GM12878 (cell line): ENCODE data around the gene MEIOC. TPM values are rescaled to one million over a fixed set of nuclear protein-coding genes. Genes with fewer than 3 reads are reported as not detected.

Source experiments
- ATAC-seq: fragments of 200-7000 bp; cut with Tn5 transposase; 3 replicates; pipeline ENCODE4 v1.9.1; 2020; ENCODE audit warnings: mild to moderate bottlenecking, moderate library complexity
- BruUV-seq: library from RNA; stranded (reverse); fragments of 400-500 nt; replicated peaks from 2 replicates; lab custom pipeline; 2021; lab: Mats Ljungman, UMichigan
- CTCF ChIA-PET: fragments of 300-600 bp; sonication (Branson Sonifier 250); formaldehyde crosslinking; extraction: SDS; loops from one replicate; lab custom pipeline; 2021; ENCODE audit warnings: inconsistent platforms; lab: Yijun Ruan, JAX
- POLR2A ChIA-PET: fragments of 350-600 bp; formaldehyde crosslinking; extraction: SDS; loops from one replicate; lab custom pipeline; 2021; ENCODE audit warnings: inconsistent platforms; lab: Charles Lee
- RAD21 ChIA-PET: fragments of 300-600 bp; sonication (Branson Sonifier 250); formaldehyde crosslinking; loops from one replicate; lab custom pipeline; 2023; ENCODE audit warnings: antibody characterized with exemption; ENCODE audit not compliant: unreplicated experiment; lab: Charles Lee
- SMC1A ChIA-PET: fragments of 300-600 bp; sonication (Branson Sonifier 250); formaldehyde crosslinking; loops from one replicate; lab custom pipeline; 2023; ENCODE audit not compliant: unreplicated experiment, uncharacterized antibody; lab: Charles Lee
- DNase-seq: peaks from one replicate; pipeline ENCODE4 v3.0.0-alpha.2; 2011; ENCODE audit warnings: low read depth, low spot score
- FAIRE-seq: peaks from 3 replicates; lab custom pipeline; 2011; peaks lifted over from hg19 to GRCh38; lab: Jason Lieb, UNC
- H2AFZ ChIP-seq: 2 replicates; pipeline ENCODE4 v1.6.0; 2011; ENCODE audit warnings: low read depth, low read length, control low read depth; ENCODE audit not compliant: control insufficient read depth
- H3K27ac ChIP-seq: 2 replicates; pipeline ENCODE4 v1.5.1; 2011; ENCODE audit warnings: control low read depth; ENCODE audit not compliant: control insufficient read depth, insufficient read depth
- H3K27me3 ChIP-seq, 2 experiments: replicated peaks in 1 of 2; 2 replicates each; pipeline versions ENCODE4 v1.6.0 to v1.6.1; 2011; ENCODE audit warnings: low read length in 1 of 2; ENCODE audit not compliant: control insufficient read depth in 2 of 2, insufficient read depth in 2 of 2
- H3K36me3 ChIP-seq, 2 experiments: 2 replicates each; pipeline ENCODE4 v1.5.1; 2011; ENCODE audit warnings: low read length in 1 of 2; ENCODE audit not compliant: control insufficient read depth in 2 of 2, insufficient read depth in 2 of 2
- H3K4me1 ChIP-seq: 2 replicates; pipeline ENCODE4 v1.6.1; 2011; ENCODE audit warnings: mild to moderate bottlenecking, low read length, moderate library complexity, mixed read lengths; ENCODE audit not compliant: control insufficient read depth, insufficient read depth
- H3K4me2 ChIP-seq: 2 replicates; pipeline ENCODE4 v1.6.0; 2011; ENCODE audit warnings: control low read depth; ENCODE audit not compliant: control insufficient read depth, insufficient read depth
- H3K4me3 ChIP-seq: fragments of 200-600 bp; sonication (generic); 2 replicates; pipeline ENCODE4 v1.5.1; 2016
- H3K79me2 ChIP-seq: 2 replicates; pipeline ENCODE4 v1.6.0; 2011; ENCODE audit warnings: low read length; ENCODE audit not compliant: control insufficient read depth, insufficient read depth
- H3K9ac ChIP-seq: 2 replicates; pipeline ENCODE4 v1.8.0; 2011; ENCODE audit warnings: low read length, control low read depth, mixed read lengths; ENCODE audit not compliant: control insufficient read depth, insufficient read depth
- H3K9me3 ChIP-seq: replicated peaks from 3 replicates; pipeline ENCODE4 v1.5.1; 2011; ENCODE audit warnings: mild to moderate bottlenecking, low read length; ENCODE audit not compliant: control insufficient read depth, insufficient read depth
- H4K20me1 ChIP-seq: 2 replicates; pipeline ENCODE4 v1.6.0; 2011; ENCODE audit not compliant: control insufficient read depth, insufficient read depth
- BCL11A ChIP-seq: IDR thresholded peaks from 2 replicates; pipeline ENCODE4 v1.6.1; 2011; ENCODE audit warnings: low read depth, low read length
- BCL3 ChIP-seq: IDR thresholded peaks from 2 replicates; pipeline ENCODE4 v1.6.1; 2011; ENCODE audit warnings: borderline replicate concordance, low read depth, mild to moderate bottlenecking, moderate library complexity, low read length; ENCODE audit not compliant: insufficient read depth, poor library complexity, severe bottlenecking
- DPF2 ChIP-seq: fragments of 450-650 bp; IDR thresholded peaks from 2 replicates; pipeline ENCODE4 v1.6.1; 2017; ENCODE audit warnings: mild to moderate bottlenecking
- EGR1 ChIP-seq, 2 experiments: IDR thresholded peaks; 1 replicate in 1 of 2; 2 replicates in 1 of 2; pipeline ENCODE4 v1.6.1; 2011 to 2012; ENCODE audit warnings: low read depth in 2 of 2, low read length in 2 of 2, borderline replicate concordance in 1 of 2, mild to moderate bottlenecking in 1 of 2, moderate library complexity in 1 of 2
- EP300 ChIP-seq, 2 experiments: fragments of 150-350 bp in 1 of 2; IDR thresholded peaks; 2 replicates each; pipeline ENCODE4 v1.6.1; 2011 to 2012; ENCODE audit warnings: low read depth in 2 of 2, low read length in 2 of 2, borderline replicate concordance in 1 of 2, improper control_type of control experiment in 1 of 2, inconsistent platforms in 1 of 2; ENCODE audit not compliant: control insufficient read depth in 1 of 2
- ETV6 ChIP-seq, 2 experiments: fragments of 450-650 bp in 1 of 2; IDR thresholded peaks in 1 of 2; conservative IDR thresholded peaks in 1 of 2; 2 replicates each; pipeline ENCODE4 v1.6.1; 2014; ENCODE audit warnings: antibody characterized with exemption in 1 of 2, borderline replicate concordance in 1 of 2, low read depth in 1 of 2, mild to moderate bottlenecking in 1 of 2, moderate library complexity in 1 of 2
- FOXK2 ChIP-seq: fragments of 450-650 bp; IDR thresholded peaks from 2 replicates; pipeline ENCODE4 v1.6.1; 2017; ENCODE audit warnings: mild to moderate bottlenecking, moderate library complexity
- IRF4 ChIP-seq: IDR thresholded peaks from 2 replicates; pipeline ENCODE4 v1.6.1; 2011; ENCODE audit warnings: low read depth, low read length
- MLLT1 ChIP-seq: fragments of 450-650 bp; IDR thresholded peaks from 2 replicates; pipeline ENCODE4 v1.6.1; 2016; ENCODE audit warnings: mild to moderate bottlenecking
- MXI1 ChIP-seq: fragments of 150-350 bp; IDR thresholded peaks from 2 replicates; pipeline ENCODE4 v1.6.1; 2011; ENCODE audit warnings: low read depth, mild to moderate bottlenecking, inconsistent platforms, low read length, improper control_type of control experiment
- RUNX3 ChIP-seq: IDR thresholded peaks from 2 replicates; pipeline ENCODE4 v1.6.1; 2012; ENCODE audit warnings: low read length, inconsistent platforms
- TCF3 ChIP-seq: IDR thresholded peaks from 2 replicates; pipeline ENCODE4 v1.6.1; 2012; ENCODE audit warnings: low read depth, mild to moderate bottlenecking, low read length, borderline replicate concordance; ENCODE audit not compliant: insufficient read depth
- WGBS: methylation state at CpG from one replicate; pipeline ENCODE4 v1.1.6; 2016; ENCODE audit warnings: low lambda C conversion rate; ENCODE audit not compliant: insufficient replicate concordance, insufficient coverage; ENCODE audit errors: missing lambda C conversion rate; 5-methylcytosine and 5-hydroxymethylcytosine counted together
- in situ Hi-C: fragments of 300-500 bp; cut with MboI; formaldehyde crosslinking; loops from 9 replicates; pipeline ENCODE4 v1.14.3; 2018; ENCODE audit warnings: mixed read lengths
- intact Hi-C: fragments of 100-400 bp; cut with micrococcal nuclease; formaldehyde crosslinking; loops from one replicate; pipeline ENCODE4 v1.14.2; 2022; ENCODE audit not compliant: unreplicated experiment
- polyA plus RNA-seq, 11 experiments: library from polyadenylated mRNA; depleted of rRNA in 4 of 11; unstranded in 6 of 11; stranded (reverse) in 5 of 11; fragments of >200 nt; fragmentation: Nextera tagmentation in 4 of 11; fragmentation: Illumina TruSeq in 1 of 11; extraction: Ambion mirVana in 4 of 11; extraction: Trizol in 1 of 11; gene quantifications; 1 replicate in 1 of 11; 2 replicates in 10 of 11; pipeline versions ENCODE4 v1.2.1 to v1.2.3, GENCODE V29; 2011 to 2016; ENCODE audit warnings: inconsistent platforms in 2 of 11, missing spikeins in 2 of 11, low read depth in 1 of 11
- total RNA-seq, 4 experiments: library from RNA; depleted of rRNA in 3 of 4; stranded (reverse); fragments of >200 nt in 3 of 4; fragmentation: Illumina TruSeq in 1 of 4; extraction: Trizol in 1 of 4; gene quantifications; 2 replicates each; pipeline versions ENCODE4 v1.2.1 to v1.2.3, GENCODE V29; 2013 to 2021
- TF ChIP-seq, protein P1 (sequence below): fragments of 450-650 bp; IDR thresholded peaks from 2 replicates; pipeline ENCODE4 v1.6.1; 2018; ENCODE audit warnings: mild to moderate bottlenecking, low read depth, moderate library complexity; ENCODE audit not compliant: partially characterized antibody
- TF ChIP-seq, protein P2 (sequence below): IDR thresholded peaks from 2 replicates; pipeline ENCODE4 v1.6.1; 2012; ENCODE audit warnings: low read depth, low read length, improper control_type of control experiment

The MEIOC gene
- total and polyA plus RNA-seq, 10 of the 15 experiments (the other 5 are each of a cell fraction or from before 2014, with no cell fraction given) = 0.01 to 0.48 (median 0.12) TPM; not detected in 4

DNA sequence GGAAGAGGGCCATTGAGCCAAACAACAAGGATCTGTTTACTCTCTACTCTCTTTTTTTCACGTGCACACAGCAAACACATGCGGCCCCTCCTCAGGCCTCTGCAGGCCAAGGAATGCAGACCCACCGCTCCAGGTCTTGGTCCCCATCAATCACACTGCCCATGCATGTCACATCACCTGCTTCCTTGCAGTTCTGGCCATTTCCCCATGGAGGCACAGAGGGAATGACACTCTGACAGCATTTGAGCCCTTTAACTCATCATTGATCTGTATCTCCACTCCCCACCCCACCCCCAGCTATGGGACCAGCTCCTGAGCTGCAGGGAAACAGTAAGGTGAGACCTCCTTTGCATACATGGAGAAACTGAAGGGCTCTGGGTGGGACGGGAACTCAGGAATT lies 45.9 kb upstream of the MEIOC start:
- H2AFZ ChIP-seq = no peak overlapping the region
- no peaks in the 10 kb centered on the region; a peak in 1 of 4 replicates for H3K27me3 ChIP-seq
- no peaks in the 10 kb centered on the region for H4K20me1 ChIP-seq
- BruUV-seq = no TSS peak
- H3K4me2 ChIP-seq = no peak overlapping the region
- POLR2A ChIA-PET = no interaction called here
- H3K36me3 ChIP-seq = no peaks in the 10 kb centered on the region
- no peaks in the 10 kb centered on the region for H3K79me2 ChIP-seq
- ATAC-seq = no peak
- DNase-seq = no peak
- H3K9ac ChIP-seq = no peak overlapping the region
- H3K27ac ChIP-seq = no peak overlapping the region
- in situ Hi-C loops = no loop called here
- H3K4me1 ChIP-seq = no peaks in the 10 kb centered on the region
- no peak for FAIRE-seq
- WGBS = 41% methylated on average over 4 of the region's 4 CpGs
- no peak overlapping the region for H3K4me3 ChIP-seq
- TF ChIP-seq TCF3 = no peak
- TF ChIP-seq FOXK2 = no peak
- TF ChIP-seq, protein P1, sequence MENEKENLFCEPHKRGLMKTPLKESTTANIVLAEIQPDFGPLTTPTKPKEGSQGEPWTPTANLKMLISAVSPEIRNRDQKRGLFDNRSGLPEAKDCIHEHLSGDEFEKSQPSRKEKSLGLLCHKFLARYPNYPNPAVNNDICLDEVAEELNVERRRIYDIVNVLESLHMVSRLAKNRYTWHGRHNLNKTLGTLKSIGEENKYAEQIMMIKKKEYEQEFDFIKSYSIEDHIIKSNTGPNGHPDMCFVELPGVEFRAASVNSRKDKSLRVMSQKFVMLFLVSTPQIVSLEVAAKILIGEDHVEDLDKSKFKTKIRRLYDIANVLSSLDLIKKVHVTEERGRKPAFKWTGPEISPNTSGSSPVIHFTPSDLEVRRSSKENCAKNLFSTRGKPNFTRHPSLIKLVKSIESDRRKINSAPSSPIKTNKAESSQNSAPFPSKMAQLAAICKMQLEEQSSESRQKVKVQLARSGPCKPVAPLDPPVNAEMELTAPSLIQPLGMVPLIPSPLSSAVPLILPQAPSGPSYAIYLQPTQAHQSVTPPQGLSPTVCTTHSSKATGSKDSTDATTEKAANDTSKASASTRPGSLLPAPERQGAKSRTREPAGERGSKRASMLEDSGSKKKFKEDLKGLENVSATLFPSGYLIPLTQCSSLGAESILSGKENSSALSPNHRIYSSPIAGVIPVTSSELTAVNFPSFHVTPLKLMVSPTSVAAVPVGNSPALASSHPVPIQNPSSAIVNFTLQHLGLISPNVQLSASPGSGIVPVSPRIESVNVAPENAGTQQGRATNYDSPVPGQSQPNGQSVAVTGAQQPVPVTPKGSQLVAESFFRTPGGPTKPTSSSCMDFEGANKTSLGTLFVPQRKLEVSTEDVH = no peak
- TF ChIP-seq BCL3 = no peak
- no peak for TF ChIP-seq BCL11A
- TF ChIP-seq, protein P2, sequence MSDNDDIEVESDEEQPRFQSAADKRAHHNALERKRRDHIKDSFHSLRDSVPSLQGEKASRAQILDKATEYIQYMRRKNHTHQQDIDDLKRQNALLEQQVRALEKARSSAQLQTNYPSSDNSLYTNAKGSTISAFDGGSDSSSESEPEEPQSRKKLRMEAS = no peak
- TF ChIP-seq RUNX3 = no peak
- no peak for TF ChIP-seq EGR1 (IDR thresholded peaks at IDR 0.05; ENCODE audit: borderline replicate concordance in 1 of 2, low read depth in 2 of 2, low read length in 2 of 2)
- TF ChIP-seq EP300 (IDR thresholded peaks at IDR 0.05; ENCODE audit: borderline replicate concordance in 1 of 2, control insufficient read depth in 1 of 2, low read depth in 2 of 2, low read length in 2 of 2) = no peak
- TF ChIP-seq MXI1 = no peak
- TF ChIP-seq MLLT1 = no peak
- no peak for TF ChIP-seq DPF2
- no peak for TF ChIP-seq IRF4
- TF ChIP-seq ETV6 (conservative IDR thresholded peaks at IDR 0.05 in 1 of 2, IDR thresholded peaks at IDR 0.05 in 1 of 2; ENCODE audit: borderline replicate concordance in 1 of 2, low read depth in 1 of 2) = no peak
- SMC1A ChIA-PET = no interaction called here
- CTCF ChIA-PET = interaction anchor here (0.7 kb wide), 1 partner anchor 10 kb away, joined by 3 read pairs; no protein-coding TSS in a partner anchor
- H3K9me3 ChIP-seq = no peaks in the 10 kb centered on the region
- RAD21 ChIA-PET = no interaction called here
- intact Hi-C loops = no loop called here
